ENCODE measurements around the gene SLC2A6.
A peak's percentile ranks its signal among the peaks of the same experiment; 100 is the strongest.

The SLC2A6 gene

DNA sequence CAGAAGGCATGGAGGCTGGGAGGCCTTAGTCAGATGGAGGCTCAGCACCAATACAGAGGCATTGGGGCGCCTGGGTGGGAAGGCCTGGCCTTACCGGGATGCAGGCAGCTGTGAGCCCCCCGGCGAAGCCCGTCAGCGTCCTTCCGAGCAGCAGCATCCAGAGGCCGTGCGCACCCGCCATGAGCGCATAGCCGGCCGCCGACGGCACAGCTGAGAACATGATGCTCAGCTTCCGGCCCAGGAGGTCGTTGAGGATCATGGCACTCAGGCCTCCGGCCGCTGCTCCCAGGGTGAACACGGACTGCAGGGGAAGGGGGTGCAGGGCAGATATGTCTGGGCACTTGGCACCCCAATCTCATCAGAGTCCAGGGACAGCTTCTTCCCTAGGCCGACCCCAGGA, 2.0 kb downstream of the SLC2A6 start:
- H3K27me3 ChIP-seq (ENCODE audit: insufficient read depth, poor library complexity, severe bottlenecking), result peaks cover 12% of the 10 kb centered on the region
- H3K27ac ChIP-seq (replicated peaks), result no peak overlapping the region
- H3K4me3 ChIP-seq (replicated peaks; ENCODE audit: insufficient read depth, low read length), result no peak overlapping the region; the same call in 1 of the 2 replicates
- TF ChIP-seq, protein P1, sequence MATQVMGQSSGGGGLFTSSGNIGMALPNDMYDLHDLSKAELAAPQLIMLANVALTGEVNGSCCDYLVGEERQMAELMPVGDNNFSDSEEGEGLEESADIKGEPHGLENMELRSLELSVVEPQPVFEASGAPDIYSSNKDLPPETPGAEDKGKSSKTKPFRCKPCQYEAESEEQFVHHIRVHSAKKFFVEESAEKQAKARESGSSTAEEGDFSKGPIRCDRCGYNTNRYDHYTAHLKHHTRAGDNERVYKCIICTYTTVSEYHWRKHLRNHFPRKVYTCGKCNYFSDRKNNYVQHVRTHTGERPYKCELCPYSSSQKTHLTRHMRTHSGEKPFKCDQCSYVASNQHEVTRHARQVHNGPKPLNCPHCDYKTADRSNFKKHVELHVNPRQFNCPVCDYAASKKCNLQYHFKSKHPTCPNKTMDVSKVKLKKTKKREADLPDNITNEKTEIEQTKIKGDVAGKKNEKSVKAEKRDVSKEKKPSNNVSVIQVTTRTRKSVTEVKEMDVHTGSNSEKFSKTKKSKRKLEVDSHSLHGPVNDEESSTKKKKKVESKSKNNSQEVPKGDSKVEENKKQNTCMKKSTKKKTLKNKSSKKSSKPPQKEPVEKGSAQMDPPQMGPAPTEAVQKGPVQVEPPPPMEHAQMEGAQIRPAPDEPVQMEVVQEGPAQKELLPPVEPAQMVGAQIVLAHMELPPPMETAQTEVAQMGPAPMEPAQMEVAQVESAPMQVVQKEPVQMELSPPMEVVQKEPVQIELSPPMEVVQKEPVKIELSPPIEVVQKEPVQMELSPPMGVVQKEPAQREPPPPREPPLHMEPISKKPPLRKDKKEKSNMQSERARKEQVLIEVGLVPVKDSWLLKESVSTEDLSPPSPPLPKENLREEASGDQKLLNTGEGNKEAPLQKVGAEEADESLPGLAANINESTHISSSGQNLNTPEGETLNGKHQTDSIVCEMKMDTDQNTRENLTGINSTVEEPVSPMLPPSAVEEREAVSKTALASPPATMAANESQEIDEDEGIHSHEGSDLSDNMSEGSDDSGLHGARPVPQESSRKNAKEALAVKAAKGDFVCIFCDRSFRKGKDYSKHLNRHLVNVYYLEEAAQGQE (IDR thresholded peaks at IDR 0.05; ENCODE audit: insufficient replicate concordance, low read depth), result no peak
- TF ChIP-seq SPI1 (IDR thresholded peaks at IDR 0.05; ENCODE audit: borderline replicate concordance, low read depth) (no peak), GABPA (IDR thresholded peaks at IDR 0.05; ENCODE audit: low read depth) (no peak), POLR2AphosphoS5 (IDR thresholded peaks at IDR 0.05; ENCODE audit: low read depth) (no peak)
- TF ChIP-seq, protein P2, sequence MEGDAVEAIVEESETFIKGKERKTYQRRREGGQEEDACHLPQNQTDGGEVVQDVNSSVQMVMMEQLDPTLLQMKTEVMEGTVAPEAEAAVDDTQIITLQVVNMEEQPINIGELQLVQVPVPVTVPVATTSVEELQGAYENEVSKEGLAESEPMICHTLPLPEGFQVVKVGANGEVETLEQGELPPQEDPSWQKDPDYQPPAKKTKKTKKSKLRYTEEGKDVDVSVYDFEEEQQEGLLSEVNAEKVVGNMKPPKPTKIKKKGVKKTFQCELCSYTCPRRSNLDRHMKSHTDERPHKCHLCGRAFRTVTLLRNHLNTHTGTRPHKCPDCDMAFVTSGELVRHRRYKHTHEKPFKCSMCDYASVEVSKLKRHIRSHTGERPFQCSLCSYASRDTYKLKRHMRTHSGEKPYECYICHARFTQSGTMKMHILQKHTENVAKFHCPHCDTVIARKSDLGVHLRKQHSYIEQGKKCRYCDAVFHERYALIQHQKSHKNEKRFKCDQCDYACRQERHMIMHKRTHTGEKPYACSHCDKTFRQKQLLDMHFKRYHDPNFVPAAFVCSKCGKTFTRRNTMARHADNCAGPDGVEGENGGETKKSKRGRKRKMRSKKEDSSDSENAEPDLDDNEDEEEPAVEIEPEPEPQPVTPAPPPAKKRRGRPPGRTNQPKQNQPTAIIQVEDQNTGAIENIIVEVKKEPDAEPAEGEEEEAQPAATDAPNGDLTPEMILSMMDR (IDR thresholded peaks at IDR 0.05; ENCODE audit: insufficient read depth, low read length), result no peak
- no peak for DNase-seq (ENCODE audit: low read depth in 1 of 2, low spot score in 1 of 2)

DNA sequence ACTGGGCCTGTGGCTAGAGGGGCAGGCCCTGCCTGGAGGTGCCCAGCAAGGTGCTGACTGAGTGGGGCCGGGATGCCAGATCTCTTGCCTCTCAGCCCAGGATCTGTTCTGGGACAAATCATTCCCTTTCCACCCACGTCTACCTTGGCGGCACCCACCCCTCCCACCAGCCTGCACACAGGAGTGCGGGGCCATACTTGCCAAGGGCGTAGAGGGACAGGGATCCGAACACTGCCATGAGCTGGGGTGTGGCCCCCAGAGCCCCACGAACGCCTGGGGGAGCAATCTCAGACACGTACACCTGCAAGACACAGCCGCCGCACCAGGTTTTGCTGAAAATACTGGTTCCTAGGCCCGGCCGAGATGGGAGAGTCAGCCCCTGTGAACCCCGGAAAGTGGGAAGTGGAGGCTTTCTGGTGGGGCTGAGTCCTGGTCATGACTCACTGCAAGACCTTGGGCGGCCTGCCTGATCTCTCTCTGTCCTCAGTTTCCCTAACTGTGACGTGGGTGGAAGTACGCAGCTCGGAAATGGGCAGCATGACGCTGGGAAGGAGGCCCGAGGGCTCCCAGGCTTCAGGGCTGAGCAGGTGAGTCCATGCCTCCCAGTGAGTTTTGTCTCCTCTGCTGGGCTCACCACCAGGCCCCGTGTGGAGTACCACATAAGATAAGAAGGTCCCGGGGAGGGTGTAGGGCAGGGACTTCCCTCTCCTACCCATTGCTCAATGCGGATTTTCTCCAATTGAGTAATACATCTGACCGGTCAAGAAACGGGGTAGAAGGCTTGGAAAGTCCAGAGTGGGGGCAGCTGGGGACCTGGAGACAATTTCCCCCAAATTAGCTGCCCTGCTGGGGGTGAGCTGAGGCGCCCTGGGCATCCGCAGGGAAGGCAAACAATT, 2.6 kb downstream of the SLC2A6 start:
- H3K4me3 ChIP-seq (replicated peaks; ENCODE audit: insufficient read depth, low read length), result peak overlapping the region; percentile 18
- H3K27me3 ChIP-seq (ENCODE audit: insufficient read depth, poor library complexity, severe bottlenecking), result peaks cover 12% of the 10 kb centered on the region
- TF ChIP-seq POLR2AphosphoS5 (IDR thresholded peaks at IDR 0.05; ENCODE audit: low read depth) (no peak), GABPA (IDR thresholded peaks at IDR 0.05; ENCODE audit: low read depth) (no peak), SPI1 (IDR thresholded peaks at IDR 0.05; ENCODE audit: borderline replicate concordance, low read depth) (no peak)
- TF ChIP-seq, protein P1 (IDR thresholded peaks at IDR 0.05; ENCODE audit: insufficient replicate concordance, low read depth), result no peak
- TF ChIP-seq, protein P2 (IDR thresholded peaks at IDR 0.05; ENCODE audit: insufficient read depth, low read length), result no peak
- peak; percentile 39 to 49 for DNase-seq (ENCODE audit: low read depth in 1 of 2, low spot score in 1 of 2)
- no peak overlapping the region for H3K27ac ChIP-seq (replicated peaks)

GRCh38 chr9:133475292-133476012, 3.4 kb downstream of the SLC2A6 start:
- DNase-seq (ENCODE audit: low read depth in 1 of 2, low spot score in 1 of 2), result no peak
- H3K27ac ChIP-seq (replicated peaks), result no peak overlapping the region
- no peak overlapping the region for H3K4me3 ChIP-seq (replicated peaks; ENCODE audit: insufficient read depth, low read length)
- H3K27me3 ChIP-seq (ENCODE audit: insufficient read depth, poor library complexity, severe bottlenecking), result peaks cover 12% of the 10 kb centered on the region
- no peak for TF ChIP-seq SPI1 (IDR thresholded peaks at IDR 0.05; ENCODE audit: borderline replicate concordance, low read depth)
- TF ChIP-seq, protein P2 (IDR thresholded peaks at IDR 0.05; ENCODE audit: insufficient read depth, low read length), result no peak
- TF ChIP-seq POLR2AphosphoS5 (IDR thresholded peaks at IDR 0.05; ENCODE audit: low read depth), result no peak
- TF ChIP-seq GABPA (IDR thresholded peaks at IDR 0.05; ENCODE audit: low read depth), result no peak
- TF ChIP-seq, protein P1 (IDR thresholded peaks at IDR 0.05; ENCODE audit: insufficient replicate concordance, low read depth), result no peak

Data from HL-60 (cell line).